ENCODE data around the gene FERMT1.
"Not testable (repeated sequence)": the region's sequence is repeated elsewhere in the genome, so short reads cannot be mapped to it uniquely, and the experiment has no call there.

The FERMT1 gene

GRCh38 chr20:6069669-6070068, 53.2 kb downstream of the FERMT1 start:
- no peak for DNase-seq (ENCODE audit: low read depth)

- no peak for DNase-seq (ENCODE audit: low read depth)
Observed at GRCh38 chr20:6067763-6068318, 55.0 kb downstream of the FERMT1 start.

- no peak for DNase-seq (ENCODE audit: low read depth)
Observed at GRCh38 chr20:6066582-6066981, 56.2 kb downstream of the FERMT1 start.

- no peak for DNase-seq (ENCODE audit: low read depth)
Observed at GRCh38 chr20:6061544-6061943, 61.3 kb downstream of the FERMT1 start.

- no peak for DNase-seq (ENCODE audit: low read depth)
Observed at GRCh38 chr20:6060213-6060612, 62.6 kb downstream of the FERMT1 start.

GRCh38 chr20:6058684-6059295, 64.0 kb downstream of the FERMT1 start:
- DNase-seq (ENCODE audit: low read depth) = no peak

GRCh38 chr20:6057691-6058090, 65.1 kb downstream of the FERMT1 start:
- DNase-seq (ENCODE audit: low read depth) = no peak

- DNase-seq (ENCODE audit: low read depth) = no peak
Observed at GRCh38 chr20:6057139-6057538, 65.7 kb downstream of the FERMT1 start.

GRCh38 chr20:6055981-6056569, 66.8 kb downstream of the FERMT1 start:
- DNase-seq (ENCODE audit: low read depth) = no peak

GRCh38 chr20:6055161-6055783, 67.6 kb downstream of the FERMT1 start:
- DNase-seq (ENCODE audit: low read depth) = no peak

GRCh38 chr20:6054689-6055051, 68.2 kb downstream of the FERMT1 start:
- DNase-seq (ENCODE audit: low read depth) = not testable (repeated sequence)

GRCh38 chr20:6053776-6054688, 68.8 kb downstream of the FERMT1 start, which contains the start of gene LRRN4:
Gene LRRN4, minus strand, starts transcription at chr20:6054060. Its CDS starts 1,261 bp downstream, at chr20:6052799.
- no peak for DNase-seq (ENCODE audit: low read depth)

GRCh38 chr20:6053064-6053775, 69.6 kb downstream of the FERMT1 start:
- no peak for DNase-seq (ENCODE audit: low read depth)

GRCh38 chr20:6051505-6051904, 71.3 kb downstream of the FERMT1 start:
- DNase-seq (ENCODE audit: low read depth) = no peak

GRCh38 chr20:6048391-6048790, 74.4 kb downstream of the FERMT1 start:
- no peak for DNase-seq (ENCODE audit: low read depth)

- no peak for DNase-seq (ENCODE audit: low read depth)
Observed at GRCh38 chr20:6046432-6046831, 76.4 kb downstream of the FERMT1 start.

- DNase-seq (ENCODE audit: low read depth) = no peak
Observed at GRCh38 chr20:6045566-6045965, 77.3 kb downstream of the FERMT1 start.

GRCh38 chr20:6044115-6044514, 78.7 kb downstream of the FERMT1 start:
- DNase-seq (ENCODE audit: low read depth) = no peak

GRCh38 chr20:6041808-6042265, 81.0 kb downstream of the FERMT1 start:
- DNase-seq (ENCODE audit: low read depth) = no peak

- DNase-seq (ENCODE audit: low read depth) = no peak
Observed at GRCh38 chr20:6040958-6041807, 81.6 kb downstream of the FERMT1 start.

GRCh38 chr20:6040540-6040939, 82.3 kb downstream of the FERMT1 start:
- no peak for DNase-seq (ENCODE audit: low read depth)

Data from stimulated activated CD8-positive, alpha-beta memory T cell treated with anti-CD3 and anti-CD28 coated beads, Interleukin-15, amount 100 ng/mL, for 1 hour (primary cell).